GM21528 (cell line): ENCODE results near the gene OBP2B.
"Not testable (repeated sequence)": the region's sequence is repeated elsewhere in the genome, so short reads cannot be mapped to it uniquely, and the experiment has no call there.

Experiments
- ATAC-seq: cut with Tn5 transposase; IDR thresholded peaks from one replicate; pipeline ENCODE4 v1.9.1; 2021; ENCODE audit warnings: mild to moderate bottlenecking, moderate library complexity; ENCODE audit not compliant: unreplicated experiment, low FRiP score

The OBP2B gene, protein sequence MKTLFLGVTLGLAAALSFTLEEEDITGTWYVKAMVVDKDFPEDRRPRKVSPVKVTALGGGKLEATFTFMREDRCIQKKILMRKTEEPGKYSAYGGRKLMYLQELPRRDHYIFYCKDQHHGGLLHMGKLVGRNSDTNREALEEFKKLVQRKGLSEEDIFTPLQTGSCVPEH

GRCh38 chr9:133208880-133209300 lies at the start of gene OBP2B:
Gene OBP2B (minus strand): TSS chr9:133209250. CDS start chr9:133209199, 51 bp downstream.
- ATAC-seq = not testable (repeated sequence)

DNA sequence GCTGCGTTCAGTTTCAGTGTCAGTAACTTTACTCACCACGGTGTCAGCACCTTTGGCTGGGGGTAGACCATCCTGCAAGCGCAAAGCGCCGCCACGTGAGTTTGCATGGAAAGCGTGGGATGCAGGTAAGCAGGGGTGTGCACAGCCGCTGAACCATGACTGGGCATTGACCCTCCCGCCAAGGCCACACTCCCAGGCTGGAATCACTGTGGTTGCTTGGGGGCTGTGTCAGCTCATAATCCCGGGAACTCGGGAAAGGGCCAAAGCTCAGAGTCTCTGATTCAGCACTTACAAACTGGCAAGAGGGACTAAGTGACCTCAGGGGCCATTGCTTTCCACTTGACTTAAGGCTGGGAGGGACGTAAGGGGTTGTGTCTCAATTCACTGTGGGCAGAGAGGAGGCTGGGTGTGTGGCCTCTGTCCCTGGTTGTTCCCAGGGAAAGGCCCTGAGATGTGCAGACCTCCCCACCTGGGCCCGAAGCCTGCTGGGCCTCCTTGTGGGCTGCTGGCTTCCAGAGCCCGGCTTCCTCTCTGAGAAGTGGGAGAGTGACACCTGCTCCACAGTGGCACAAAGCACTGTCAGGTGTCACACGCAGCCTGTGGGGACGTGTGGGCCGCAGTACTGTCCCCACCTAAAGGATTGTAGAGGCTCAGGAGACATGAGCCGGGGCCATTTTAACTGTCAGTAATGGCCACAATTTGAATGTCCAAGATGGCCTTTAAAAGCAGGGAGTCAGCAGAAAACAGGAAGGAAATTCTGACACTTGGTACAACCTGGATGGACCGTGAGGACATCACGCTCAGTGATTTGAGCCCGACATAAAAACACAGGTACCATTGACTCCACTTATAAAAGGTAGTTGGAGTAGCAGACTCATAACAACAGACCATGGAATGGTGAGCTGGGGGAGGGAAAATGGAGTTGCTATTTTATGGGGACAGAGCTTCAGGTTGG lies 49.3 kb upstream of the OBP2B start:
- no peak for ATAC-seq

GRCh38 chr9:133257465-133257956 lies 48.5 kb upstream of the OBP2B start:
- ATAC-seq = no peak

- no peak for ATAC-seq
Observed at GRCh38 chr9:133256686-133257091, 47.6 kb upstream of the OBP2B start.

DNA sequence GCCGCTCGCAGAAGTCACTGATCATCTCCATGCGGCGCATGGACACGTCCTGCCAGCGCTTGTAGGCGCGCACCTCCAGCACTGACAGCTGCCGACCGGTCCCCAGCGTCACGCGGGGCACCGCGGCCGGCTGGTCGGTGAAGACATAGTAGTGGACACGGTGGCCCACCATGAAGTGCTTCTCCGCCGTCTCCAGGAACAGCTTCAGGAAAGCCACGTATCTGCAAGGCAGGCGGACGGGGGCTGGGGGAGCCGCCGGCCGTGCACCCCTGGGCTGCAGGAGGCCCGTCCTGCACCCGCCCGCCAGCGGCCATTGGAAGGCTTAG lies 47.0 kb upstream of the OBP2B start:
- no peak for ATAC-seq

DNA sequence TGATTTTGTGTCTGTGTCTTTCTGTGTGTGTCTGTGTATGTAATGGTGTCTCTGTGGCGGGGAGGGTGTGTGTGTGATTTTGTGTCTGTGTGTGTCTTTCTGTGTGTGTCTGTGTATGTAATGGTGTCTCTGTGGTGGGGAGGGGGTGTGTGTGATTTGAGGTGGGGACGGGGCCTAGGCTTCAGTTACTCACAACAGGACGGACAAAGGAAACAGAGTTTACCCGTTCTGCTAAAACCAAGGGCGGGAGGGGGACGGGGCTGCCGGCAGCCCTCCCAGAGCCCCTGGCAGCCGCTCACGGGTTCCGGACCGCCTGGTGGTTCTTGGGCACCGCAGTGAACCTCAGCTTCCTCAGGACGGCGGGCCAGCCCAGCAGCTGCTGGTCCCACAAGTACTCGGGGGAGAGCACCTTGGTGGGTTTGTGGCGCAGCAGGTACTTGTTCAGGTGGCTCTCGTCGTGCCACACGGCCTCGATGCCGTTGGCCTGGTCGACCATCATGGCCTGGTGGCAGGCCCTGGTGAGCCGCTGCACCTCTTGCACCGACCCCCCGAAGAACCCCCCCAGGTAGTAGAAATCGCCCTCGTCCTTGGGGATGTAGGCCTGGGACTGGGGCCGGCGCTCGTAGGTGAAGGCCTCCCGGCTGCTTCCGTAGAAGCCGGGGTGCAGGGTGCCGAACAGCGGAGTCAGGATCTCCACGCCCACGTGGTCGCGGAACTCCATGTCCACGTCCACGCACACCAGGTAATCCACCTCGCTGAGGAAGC lies 46.5 kb upstream of the OBP2B start:
- no peak for ATAC-seq

DNA sequence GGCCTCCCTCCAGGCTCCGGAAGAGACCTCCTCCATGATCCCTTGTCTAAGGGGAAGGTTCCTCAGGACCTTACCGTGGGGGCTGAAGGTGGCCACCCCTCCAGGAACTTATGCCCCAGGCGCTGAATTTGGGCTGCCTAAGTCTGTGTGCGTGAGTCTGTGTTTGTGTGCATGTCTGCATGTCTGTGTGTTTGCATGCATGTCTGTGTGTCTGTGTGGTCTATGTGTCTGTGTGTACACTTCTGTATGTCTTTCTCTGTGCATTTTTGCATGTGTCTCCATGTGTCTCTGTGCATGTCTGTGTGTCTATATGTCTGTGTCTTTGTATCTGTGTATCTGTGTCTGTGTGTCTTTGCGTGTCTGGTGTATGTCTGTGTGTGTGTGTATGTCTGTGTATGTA lies 45.4 kb upstream of the OBP2B start:
- no peak for ATAC-seq

- no peak for ATAC-seq
Observed at GRCh38 chr9:133253268-133253667, 44.2 kb upstream of the OBP2B start.

- ATAC-seq = no peak
Observed at GRCh38 chr9:133252301-133253020, 43.4 kb upstream of the OBP2B start.

GRCh38 chr9:133251773-133252172 lies 42.7 kb upstream of the OBP2B start:
- ATAC-seq = no peak

- not testable (repeated sequence) for ATAC-seq
Observed at GRCh38 chr9:133251221-133251620, 42.2 kb upstream of the OBP2B start.

DNA sequence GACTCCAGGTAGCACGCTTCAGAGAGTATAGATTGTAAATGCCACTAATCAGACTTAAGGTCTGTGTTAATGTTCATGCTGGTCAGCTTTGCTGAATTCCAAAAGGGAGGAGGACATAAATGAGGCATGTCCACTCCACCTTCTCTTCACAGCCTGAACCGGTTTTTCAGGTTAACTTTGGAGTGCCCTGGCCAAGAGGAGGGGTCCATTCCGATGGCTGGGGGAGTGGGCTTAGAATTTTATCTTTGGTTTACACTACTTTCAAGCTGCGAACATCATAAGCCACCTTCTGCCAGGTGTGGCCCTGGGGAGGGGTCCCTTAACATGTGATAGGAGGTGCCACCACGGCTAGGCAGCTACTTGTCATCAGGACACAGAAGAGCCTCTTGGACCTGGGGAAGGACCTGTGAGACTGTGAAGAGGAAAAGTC lies 41.7 kb upstream of the OBP2B start:
- no peak for ATAC-seq

DNA sequence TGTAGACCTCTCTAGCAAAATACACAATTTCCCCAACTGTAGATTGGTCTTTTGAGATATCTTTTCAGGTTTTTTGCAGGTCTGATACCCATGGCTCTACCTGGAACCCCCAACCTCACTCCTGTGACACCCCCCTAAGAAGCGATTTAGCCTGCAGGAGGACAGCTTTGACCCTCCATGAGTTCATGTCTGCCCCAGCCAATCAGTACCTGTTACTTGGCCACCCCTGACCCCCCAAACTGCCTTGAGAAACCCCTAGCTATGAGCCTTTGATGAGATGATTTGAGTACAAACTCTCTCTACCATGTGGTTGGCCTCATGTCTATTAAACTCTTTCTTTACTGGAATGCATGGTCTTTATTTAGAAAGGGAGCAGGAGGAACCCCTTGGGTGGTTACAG lies 40.3 kb upstream of the OBP2B start:
- no peak for ATAC-seq

- no peak for ATAC-seq
Observed at GRCh38 chr9:133248726-133249295, 39.8 kb upstream of the OBP2B start.

DNA sequence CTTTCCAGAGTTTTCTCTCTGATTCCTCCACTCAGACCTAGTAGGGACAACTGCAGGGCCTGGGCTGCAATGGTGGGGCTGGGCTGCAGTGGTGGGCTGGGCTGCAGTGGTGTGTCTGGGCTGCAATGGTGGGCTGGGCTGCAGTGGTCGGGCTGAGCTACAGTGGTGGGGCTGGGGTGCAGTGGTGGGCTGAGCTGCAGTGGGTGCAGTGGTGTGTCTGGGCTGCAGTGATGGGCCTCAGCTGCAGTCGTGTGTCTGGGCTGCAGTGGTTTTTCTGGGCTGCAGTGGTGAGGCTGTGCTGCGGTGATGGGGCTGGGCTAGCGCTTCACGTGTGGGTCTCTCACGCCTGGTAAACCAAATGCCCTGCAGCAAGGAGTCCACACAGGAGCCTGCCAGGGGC lies 38.6 kb upstream of the OBP2B start:
- no peak for ATAC-seq

- no peak for ATAC-seq
Observed at GRCh38 chr9:133246991-133247390, 37.9 kb upstream of the OBP2B start.

DNA sequence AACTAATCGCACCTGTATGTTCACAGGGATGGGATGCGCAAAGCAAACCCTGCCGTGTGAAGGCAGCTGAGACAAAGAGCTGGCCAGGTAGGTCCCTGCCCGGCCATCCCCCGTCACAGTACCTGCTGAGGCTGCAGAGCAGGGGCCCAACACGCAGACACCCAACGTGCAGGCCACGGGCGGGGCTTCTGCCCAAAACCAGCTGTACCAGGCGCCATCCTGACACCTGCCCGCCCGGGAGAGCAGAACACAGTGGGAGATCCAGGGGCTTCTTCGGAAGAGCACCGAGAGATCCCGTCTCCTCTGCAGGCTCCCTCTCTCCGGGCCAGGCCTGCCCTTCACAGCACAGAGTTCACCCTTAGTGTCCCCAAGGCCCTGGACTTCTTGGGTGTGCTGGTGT lies 37.5 kb upstream of the OBP2B start:
- ATAC-seq = no peak

DNA sequence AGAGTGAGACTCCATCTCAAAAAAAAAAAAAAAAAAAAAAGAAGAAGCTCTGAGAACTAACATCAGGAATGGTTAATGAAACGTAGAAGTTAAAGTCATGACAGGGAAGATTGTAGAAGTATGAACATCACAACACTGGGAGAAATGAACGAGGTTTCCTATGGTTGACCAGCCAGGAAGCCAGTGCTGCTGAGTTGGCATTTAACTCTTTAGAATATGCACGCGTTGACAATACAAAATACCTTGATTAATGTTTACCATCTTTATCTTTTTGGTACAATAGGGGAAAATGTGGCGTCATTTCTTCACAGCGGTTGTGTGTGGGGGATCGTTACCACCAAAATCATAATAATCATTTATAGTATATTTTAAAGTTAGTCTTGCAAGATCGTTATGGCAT lies 33.9 kb upstream of the OBP2B start:
- no peak for ATAC-seq

DNA sequence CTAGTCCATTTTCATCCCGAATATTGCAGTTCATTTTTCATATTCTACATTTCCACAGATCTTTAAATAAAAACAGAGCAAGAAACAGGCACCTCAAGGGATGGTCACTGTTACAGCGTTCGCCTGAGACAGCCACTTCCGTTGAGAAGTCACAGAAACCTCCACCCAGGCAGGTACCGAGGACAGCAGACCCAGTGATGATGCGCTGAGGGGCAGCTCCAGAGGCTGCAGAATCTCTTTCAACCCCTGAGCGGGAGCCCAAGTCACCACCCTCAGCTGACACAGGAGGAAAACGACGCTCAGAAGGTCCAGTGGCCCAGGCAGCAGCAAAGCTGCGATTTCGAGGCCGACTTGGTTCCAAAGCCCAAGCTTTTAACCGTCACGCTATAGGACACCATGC lies 33.2 kb upstream of the OBP2B start:
- ATAC-seq = no peak

DNA sequence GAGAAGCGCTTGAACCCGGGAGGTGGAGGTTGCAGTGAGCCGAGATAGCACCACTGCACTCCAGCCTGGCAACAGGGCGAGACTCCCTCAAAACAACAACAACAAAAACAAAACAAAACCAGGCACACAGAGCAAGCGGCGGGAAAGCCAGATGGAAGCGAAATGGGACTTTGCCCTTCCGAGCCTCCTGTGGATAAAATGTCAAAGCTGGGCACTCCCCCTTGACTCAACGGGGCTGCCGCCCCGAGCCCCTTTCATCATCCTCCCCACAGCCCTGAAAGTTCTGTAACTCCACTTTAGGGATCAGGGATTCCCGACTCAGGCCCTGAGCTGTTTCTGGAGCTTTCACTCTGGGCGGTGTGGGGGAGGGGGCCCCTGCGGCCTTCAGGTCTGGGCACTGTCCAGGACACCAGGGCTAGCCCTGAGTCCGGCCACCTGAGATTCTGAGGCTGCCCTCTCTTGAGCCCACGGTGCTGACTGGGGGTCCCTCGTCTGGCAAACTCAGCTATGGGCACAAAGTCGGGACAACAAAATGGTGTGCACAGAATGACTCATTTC lies 30.6 kb upstream of the OBP2B start:
- no peak for ATAC-seq
